Endodermal cell (in vitro differentiated cells): ENCODE results near the gene RRP36. TPM values are rescaled to one million over a fixed set of nuclear protein-coding genes. Genes with fewer than 3 reads are reported as not detected.

ENCODE experiments used
- DNase-seq: peaks from one replicate; pipeline ENCODE4 v3.0.0-alpha.2; 2017
- H3K27ac ChIP-seq: 2 replicates; pipeline ENCODE4 v1.5.1; 2013; ENCODE audit warnings: mild to moderate bottlenecking, low read depth, low read length, moderate library complexity
- H3K27me3 ChIP-seq: 2 replicates; pipeline ENCODE4 v1.6.1; 2013; ENCODE audit warnings: mild to moderate bottlenecking, low read length, moderate library complexity; ENCODE audit not compliant: insufficient read depth, control insufficient read depth, poor library complexity, severe bottlenecking
- H3K36me3 ChIP-seq: 2 replicates; pipeline ENCODE4 v1.7.0; 2013; ENCODE audit warnings: mild to moderate bottlenecking, low read length, moderate library complexity; ENCODE audit not compliant: control insufficient read depth, insufficient read depth
- H3K4me1 ChIP-seq: one replicate; pipeline ENCODE4 v1.7.0; 2013; ENCODE audit warnings: low read length; ENCODE audit not compliant: control insufficient read depth, insufficient read depth
- H3K4me3 ChIP-seq: 2 replicates; pipeline ENCODE4 v1.5.1; 2013; ENCODE audit warnings: mild to moderate bottlenecking, low read length, moderate library complexity
- H3K9ac ChIP-seq: 2 replicates; pipeline ENCODE4 v1.6.1; 2013; ENCODE audit warnings: mild to moderate bottlenecking, low read length, moderate library complexity; ENCODE audit not compliant: poor library complexity, severe bottlenecking; ENCODE audit errors: extremely low read depth
- H3K9me3 ChIP-seq: 2 replicates; pipeline ENCODE4 v1.6.1; 2013; ENCODE audit warnings: mild to moderate bottlenecking, low read length, moderate library complexity; ENCODE audit not compliant: control insufficient read depth
- H3K27ac Mint-ChIP-seq: 2 replicates; pipeline ENCODE4 v1.8.0; 2020; ENCODE audit warnings: mixed read lengths
- H3K27me3 Mint-ChIP-seq: 2 replicates; pipeline ENCODE4 v1.8.0; 2021; ENCODE audit warnings: mild to moderate bottlenecking, mixed read lengths; ENCODE audit not compliant: insufficient read depth
- H3K36me3 Mint-ChIP-seq: 2 replicates; pipeline ENCODE4 v1.8.0; 2020; ENCODE audit warnings: low read depth, mixed read lengths
- H3K4me1 Mint-ChIP-seq: 2 replicates; pipeline ENCODE4 v1.8.0; 2020; ENCODE audit warnings: mixed read lengths
- H3K4me3 Mint-ChIP-seq: 2 replicates; pipeline ENCODE4 v1.8.0; 2020; ENCODE audit warnings: mild to moderate bottlenecking, moderate library complexity, mixed read lengths
- H3K9me3 Mint-ChIP-seq: 2 replicates; pipeline ENCODE4 v1.8.0; 2020; ENCODE audit warnings: mild to moderate bottlenecking, mixed read lengths
- CTCF ChIP-seq: fragments of 200-600 bp; sonication (generic); conservative IDR thresholded peaks from 2 replicates; pipeline ENCODE4 v1.5.0; 2021; ENCODE audit warnings: antibody characterized with exemption, mild to moderate bottlenecking
- WGBS, 2 experiments: methylation state at CpG; one replicate each; pipeline versions ENCODE4 v1.1.5 to v1.1.7; 2013; ENCODE audit warnings: missing lambda C conversion rate in 2 of 2, mixed read lengths in 1 of 2; ENCODE audit not compliant: insufficient coverage in 1 of 2, insufficient read length in 1 of 2; 5-methylcytosine and 5-hydroxymethylcytosine counted together
- total RNA-seq, 2 donors: library from RNA; stranded (reverse); fragmentation: NEBNext Ultra II Directional in 1 of 2; extraction: Animal tissue kit (Norgen Biotek cat#: 25700) in 1 of 2; gene quantifications; 2 replicates in 1 of 2; 3 replicates in 1 of 2; pipeline ENCODE4 v1.2.1, GENCODE V29; 2021

The RRP36 gene
- total RNA-seq, 2 donors from 2014 or later, result 76.9 to 80.6 TPM

- H3K4me3 Mint-ChIP-seq, result no peak overlapping the region
- Histone ChIP-seq H3K27me3 (no peaks in the 10 kb centered on the region), H3K9me3 (no peaks in the 10 kb centered on the region), H3K36me3 (peaks cover 71% of the 10 kb centered on the region), H3K4me3 (no peak overlapping the region), H3K27ac (no peak overlapping the region), H3K4me1 (no peaks in the 10 kb centered on the region), H3K9ac (no peak overlapping the region)
- 96% methylated on average over 7 to 9 of the region's 9 CpGs for WGBS, 2 experiments
- H3K36me3 Mint-ChIP-seq, result peaks cover 68% of the 10 kb centered on the region
- no peak for DNase-seq
- no peak overlapping the region for H3K27ac Mint-ChIP-seq
- H3K4me1 Mint-ChIP-seq, result no peaks in the 10 kb centered on the region
- TF ChIP-seq CTCF, result no peak
- H3K9me3 Mint-ChIP-seq, result no peaks in the 10 kb centered on the region
- H3K27me3 Mint-ChIP-seq, result no peaks in the 10 kb centered on the region
Measured at GRCh38 chr6:43043310-43043709, 21.9 kb downstream of the RRP36 start.

- Mint-ChIP-seq H3K27ac (no peak overlapping the region), H3K36me3 (peaks cover 70% of the 10 kb centered on the region), H3K4me3 (no peak overlapping the region), H3K4me1 (peaks cover under 1% of the 10 kb centered on the region), H3K27me3 (no peaks in the 10 kb centered on the region), H3K9me3 (no peaks in the 10 kb centered on the region)
- Histone ChIP-seq H3K9ac (no peak overlapping the region), H3K4me3 (no peak overlapping the region), H3K9me3 (no peaks in the 10 kb centered on the region), H3K27me3 (no peaks in the 10 kb centered on the region), H3K36me3 (peaks cover 79% of the 10 kb centered on the region), H3K27ac (no peak overlapping the region), H3K4me1 (no peaks in the 10 kb centered on the region)
- 97% methylated on average over 9 to 11 of the region's 11 CpGs for WGBS, 2 experiments
- TF ChIP-seq CTCF, result no peak
- no peak for DNase-seq
Measured at GRCh38 chr6:43045371-43045930, 24.0 kb downstream of the RRP36 start.

GRCh38 chr6:43047998-43048397 lies 26.6 kb downstream of the RRP36 start:
- H3K9ac ChIP-seq, result no peak overlapping the region
- no peak overlapping the region for H3K4me3 ChIP-seq
- no peaks in the 10 kb centered on the region for H3K9me3 ChIP-seq
- H3K27me3 Mint-ChIP-seq, result no peaks in the 10 kb centered on the region
- no peak for DNase-seq
- no peak overlapping the region for H3K27ac ChIP-seq
- H3K4me1 ChIP-seq, result peaks cover 3% of the 10 kb centered on the region
- H3K4me1 Mint-ChIP-seq, result peaks cover 21% of the 10 kb centered on the region
- H3K36me3 Mint-ChIP-seq, result peaks cover 73% of the 10 kb centered on the region
- H3K27ac Mint-ChIP-seq, result no peak overlapping the region
- no peaks in the 10 kb centered on the region for H3K9me3 Mint-ChIP-seq
- H3K4me3 Mint-ChIP-seq, result no peak overlapping the region
- no peak for TF ChIP-seq CTCF
- 94 to 100% methylated on average over 3 to 7 of the region's 7 CpGs for WGBS, 2 experiments
- no peaks in the 10 kb centered on the region for H3K27me3 ChIP-seq
- H3K36me3 ChIP-seq, result peaks cover 76% of the 10 kb centered on the region
